Body of pancreas (tissue), 4 donors: ENCODE measurements around the gene GAB2.

Experiments
- POLR2A ChIP-seq, 3 donors: fragments of 450-650 bp; IDR thresholded peaks; one replicate each; pipeline ENCODE4 v1.6.1; 2016; ENCODE audit warnings: antibody characterized with exemption in 3 of 3, mild to moderate bottlenecking in 2 of 3
- TF ChIP-seq, protein P1 (sequence below), 7 experiments: fragments of 450-650 bp in 4 of 7; fragments of 200-600 bp in 3 of 7; sonication (generic) in 3 of 7; IDR thresholded peaks; one replicate each; pipeline ENCODE4 v1.5.1; 2016 to 2019; ENCODE audit warnings: antibody characterized with exemption in 7 of 7

GRCh38 chr11:78170874-78171549 lies 246.6 kb downstream of the GAB2 start:
- TF ChIP-seq, protein P1, sequence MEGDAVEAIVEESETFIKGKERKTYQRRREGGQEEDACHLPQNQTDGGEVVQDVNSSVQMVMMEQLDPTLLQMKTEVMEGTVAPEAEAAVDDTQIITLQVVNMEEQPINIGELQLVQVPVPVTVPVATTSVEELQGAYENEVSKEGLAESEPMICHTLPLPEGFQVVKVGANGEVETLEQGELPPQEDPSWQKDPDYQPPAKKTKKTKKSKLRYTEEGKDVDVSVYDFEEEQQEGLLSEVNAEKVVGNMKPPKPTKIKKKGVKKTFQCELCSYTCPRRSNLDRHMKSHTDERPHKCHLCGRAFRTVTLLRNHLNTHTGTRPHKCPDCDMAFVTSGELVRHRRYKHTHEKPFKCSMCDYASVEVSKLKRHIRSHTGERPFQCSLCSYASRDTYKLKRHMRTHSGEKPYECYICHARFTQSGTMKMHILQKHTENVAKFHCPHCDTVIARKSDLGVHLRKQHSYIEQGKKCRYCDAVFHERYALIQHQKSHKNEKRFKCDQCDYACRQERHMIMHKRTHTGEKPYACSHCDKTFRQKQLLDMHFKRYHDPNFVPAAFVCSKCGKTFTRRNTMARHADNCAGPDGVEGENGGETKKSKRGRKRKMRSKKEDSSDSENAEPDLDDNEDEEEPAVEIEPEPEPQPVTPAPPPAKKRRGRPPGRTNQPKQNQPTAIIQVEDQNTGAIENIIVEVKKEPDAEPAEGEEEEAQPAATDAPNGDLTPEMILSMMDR (IDR thresholded peaks at IDR 0.05), result no peak
- TF ChIP-seq POLR2A (IDR thresholded peaks at IDR 0.05), result no peak
